ENCODE measurements around the gene APOD. TPM values are rescaled to one million over a fixed set of nuclear protein-coding genes. Genes with fewer than 3 reads are reported as not detected.

Gene APOD
- total and polyA plus RNA-seq, 9 donors: 19.2 to 58.9 (median 41.7) TPM

- Histone ChIP-seq H3K27me3 (ENCODE audit: control insufficient read depth, insufficient read depth, low read length) (no peaks in the 10 kb centered on the region), H3K4me1 (ENCODE audit: control insufficient read depth, insufficient read depth, low read length) (no peaks in the 10 kb centered on the region), H3K36me3 (ENCODE audit: control insufficient read depth, insufficient read depth, low read length) (peaks cover 2% of the 10 kb centered on the region), H3K4me3 (ENCODE audit: low read length) (no peak overlapping the region), H3K9me3 (replicated peaks; ENCODE audit: control insufficient read depth, low read depth, low read length) (no peaks in the 10 kb centered on the region), H3K27ac (ENCODE audit: low read length) (no peak overlapping the region)
- 87% methylated on average over 6 of the region's 7 CpGs for WGBS (ENCODE audit: insufficient coverage)
- DNase-seq: no peak
Observed at GRCh38 chr3:195532834-195533233, 50.9 kb downstream of the APOD start.

- WGBS (ENCODE audit: insufficient coverage): 100% methylated on average over 1 of the region's 3 CpGs
- Histone ChIP-seq H3K36me3 (ENCODE audit: control insufficient read depth, insufficient read depth, low read length) (peaks cover 5% of the 10 kb centered on the region), H3K27ac (ENCODE audit: low read length) (no peak overlapping the region), H3K4me1 (ENCODE audit: control insufficient read depth, insufficient read depth, low read length) (no peaks in the 10 kb centered on the region), H3K4me3 (ENCODE audit: low read length) (no peak overlapping the region), H3K27me3 (ENCODE audit: control insufficient read depth, insufficient read depth, low read length) (no peaks in the 10 kb centered on the region), H3K9me3 (replicated peaks; ENCODE audit: control insufficient read depth, low read depth, low read length) (no peaks in the 10 kb centered on the region)
- DNase-seq: no peak
Observed at GRCh38 chr3:195532345-195532744, 51.4 kb downstream of the APOD start.

- no peak for DNase-seq
- 80% methylated on average over 2 of the region's 5 CpGs for WGBS (ENCODE audit: insufficient coverage)
- Histone ChIP-seq H3K9me3 (replicated peaks; ENCODE audit: control insufficient read depth, low read depth, low read length) (no peaks in the 10 kb centered on the region), H3K4me3 (ENCODE audit: low read length) (no peak overlapping the region), H3K4me1 (ENCODE audit: control insufficient read depth, insufficient read depth, low read length) (no peaks in the 10 kb centered on the region), H3K36me3 (ENCODE audit: control insufficient read depth, insufficient read depth, low read length) (peaks cover 5% of the 10 kb centered on the region), H3K27me3 (ENCODE audit: control insufficient read depth, insufficient read depth, low read length) (no peaks in the 10 kb centered on the region), H3K27ac (ENCODE audit: low read length) (no peak overlapping the region)
Observed at GRCh38 chr3:195531683-195532082, 52.1 kb downstream of the APOD start.

GRCh38 chr3:195526492-195526891 is 57.2 kb downstream of the APOD start:
- Histone ChIP-seq H3K4me1 (ENCODE audit: control insufficient read depth, insufficient read depth, low read length) (no peaks in the 10 kb centered on the region), H3K27ac (ENCODE audit: low read length) (no peak overlapping the region), H3K9me3 (replicated peaks; ENCODE audit: control insufficient read depth, low read depth, low read length) (no peaks in the 10 kb centered on the region), H3K36me3 (ENCODE audit: control insufficient read depth, insufficient read depth, low read length) (peaks cover 15% of the 10 kb centered on the region), H3K4me3 (ENCODE audit: low read length) (no peak overlapping the region), H3K27me3 (ENCODE audit: control insufficient read depth, insufficient read depth, low read length) (no peaks in the 10 kb centered on the region)
- no CpG with 5 or more reads among the region's 4 CpGs for WGBS (ENCODE audit: insufficient coverage)
- DNase-seq: no peak

- H3K27ac ChIP-seq (ENCODE audit: low read length): no peak overlapping the region
- no peak overlapping the region for H3K4me3 ChIP-seq (ENCODE audit: low read length)
- no peaks in the 10 kb centered on the region for H3K4me1 ChIP-seq (ENCODE audit: control insufficient read depth, insufficient read depth, low read length)
- peaks cover 17% of the 10 kb centered on the region for H3K36me3 ChIP-seq (ENCODE audit: control insufficient read depth, insufficient read depth, low read length)
- no peak for DNase-seq
- H3K27me3 ChIP-seq (ENCODE audit: control insufficient read depth, insufficient read depth, low read length): no peaks in the 10 kb centered on the region
- WGBS (ENCODE audit: insufficient coverage): 74% methylated on average over 8 of the region's 14 CpGs
- no peaks in the 10 kb centered on the region for H3K9me3 ChIP-seq (replicated peaks; ENCODE audit: control insufficient read depth, low read depth, low read length)
Observed at GRCh38 chr3:195524171-195524896, 59.4 kb downstream of the APOD start.

GRCh38 chr3:195522254-195523023 is 61.3 kb downstream of the APOD start:
- no peak overlapping the region for H3K27ac ChIP-seq (ENCODE audit: low read length)
- no peak overlapping the region for H3K4me3 ChIP-seq (ENCODE audit: low read length)
- peak; percentile 32 for DNase-seq
- no peaks in the 10 kb centered on the region for H3K9me3 ChIP-seq (replicated peaks; ENCODE audit: control insufficient read depth, low read depth, low read length)
- WGBS (ENCODE audit: insufficient coverage): no CpG with 5 or more reads among the region's 6 CpGs
- peaks cover 14% of the 10 kb centered on the region for H3K36me3 ChIP-seq (ENCODE audit: control insufficient read depth, insufficient read depth, low read length)
- H3K27me3 ChIP-seq (ENCODE audit: control insufficient read depth, insufficient read depth, low read length): no peaks in the 10 kb centered on the region
- no peaks in the 10 kb centered on the region for H3K4me1 ChIP-seq (ENCODE audit: control insufficient read depth, insufficient read depth, low read length)

Other genes starting within 250 kb of the APOD start
- gene ACAP2, start 140.9 kb downstream of the APOD start, total RNA-seq: 33.7 TPM
- 10 to 100 TPM; 13.8 to 26.5 (median 18.4) TPM for gene ACAP2, start 140.9 kb downstream of the APOD start, polyA plus RNA-seq (ENCODE audit: insufficient read depth in 1 of 8, insufficient read length in 8 of 8, low replicate concordance in 1 of 8)
- 32.7 TPM for gene PPP1R2, start 40.6 kb downstream of the APOD start, total RNA-seq
- gene PPP1R2, start 40.6 kb downstream of the APOD start, polyA plus RNA-seq (ENCODE audit: insufficient read depth in 1 of 8, insufficient read length in 8 of 8, low replicate concordance in 1 of 8): 10 to 100 TPM; 29.0 to 40.6 (median 35.1) TPM
- 0.66 TPM for gene MUC20, start 137.0 kb upstream of the APOD start, total RNA-seq
- gene MUC20, start 137.0 kb upstream of the APOD start, polyA plus RNA-seq (ENCODE audit: insufficient read depth in 1 of 8, insufficient read length in 8 of 8, low replicate concordance in 1 of 8): 10 to 100 TPM in 1 of 8 donors, 1 to 10 TPM in 7; 1.5 to 12.0 (median 2.9) TPM
- 0.18 TPM for gene MUC4, start 228.0 kb upstream of the APOD start, total RNA-seq
- 1 to 10 TPM in 1 of 8 donors, under 1 TPM in 7; 0.41 to 1.1 (median 0.60) TPM for gene MUC4, start 228.0 kb upstream of the APOD start, polyA plus RNA-seq (ENCODE audit: insufficient read depth in 1 of 8, insufficient read length in 8 of 8, low replicate concordance in 1 of 8)